Measurements from ENCODE around the gene TRH. TPM values are rescaled to one million over a fixed set of nuclear protein-coding genes. Genes with fewer than 3 reads are reported as not detected.
"Not testable (repeated sequence)": the region's sequence is repeated elsewhere in the genome, so short reads cannot be mapped to it uniquely, and the experiment has no call there.

TRH gene
- total and polyA plus RNA-seq, 2 of the 8 experiments (the other 6 are each of a cell fraction or from before 2014, with no cell fraction given) = not detected

GRCh38 chr3:130026146-130026829, 51.8 kb downstream of the TRH start:
- H3K79me1 ChIP-seq (ENCODE audit: low read depth, low read length); H3K14ac ChIP-seq (ENCODE audit: insufficient read length); H2AFZ ChIP-seq (ENCODE audit: low read length); H3K4me2 ChIP-seq (ENCODE audit: insufficient read depth in 1 of 2, low read depth in 2 of 2, low read length in 2 of 2); H3K27me3 ChIP-seq (replicated peaks in 1 of 4; ENCODE audit: control insufficient read depth in 3 of 4, extremely low read depth in 1 of 4, insufficient read depth in 3 of 4, low read length in 3 of 4); H3K18ac ChIP-seq (ENCODE audit: extremely low read depth, low read length); H3K79me2 ChIP-seq (ENCODE audit: control insufficient read depth in 1 of 2, insufficient read depth in 2 of 2, low read length in 2 of 2); H3K4me3 ChIP-seq (ENCODE audit: extremely low read depth in 1 of 4, insufficient read depth in 2 of 4, low read depth in 3 of 4, low read length in 4 of 4); H4K8ac ChIP-seq (ENCODE audit: extremely low read depth, insufficient read depth, low read length); H2BK20ac ChIP-seq (ENCODE audit: low read length); H2BK5ac ChIP-seq (ENCODE audit: low read depth, low read length); H3K23me2 ChIP-seq (ENCODE audit: low read depth, low read length); POLR2A ChIA-PET (ENCODE audit: partially characterized antibody); H4K20me1 ChIP-seq (replicated peaks in 1 of 2; ENCODE audit: control insufficient read depth in 1 of 2, insufficient read depth in 2 of 2, low read length in 2 of 2); H4K5ac ChIP-seq (ENCODE audit: insufficient read length, low read depth, low read length); H3K9ac ChIP-seq (replicated peaks in 1 of 4; ENCODE audit: extremely low read depth in 1 of 4, low read depth in 3 of 4, low read length in 3 of 4); H3K36me3 ChIP-seq (ENCODE audit: control insufficient read depth in 2 of 4, insufficient read depth in 4 of 4, low read length in 3 of 4); H2BK12ac ChIP-seq (ENCODE audit: low read depth, low read length); FAIRE-seq; H3K4ac ChIP-seq (replicated peaks; ENCODE audit: insufficient read length, low read depth, low read length); H2BK15ac ChIP-seq (ENCODE audit: low read length); H4K91ac ChIP-seq (replicated peaks; ENCODE audit: insufficient read length, low read length); H3K4me1 ChIP-seq (replicated peaks in 1 of 4; ENCODE audit: control insufficient read depth in 3 of 4, insufficient read depth in 4 of 4, low read length in 3 of 4); H3K23ac ChIP-seq (ENCODE audit: insufficient read length); H3K56ac ChIP-seq (replicated peaks; ENCODE audit: insufficient read length, low read depth, low read length); H2AK5ac ChIP-seq (ENCODE audit: low read depth, low read length); H2BK120ac ChIP-seq (replicated peaks; ENCODE audit: low read depth, low read length); H3K9me3 ChIP-seq (ENCODE audit: insufficient read depth in 2 of 2, low read depth in 1 of 2, low read length in 1 of 2); H3K27ac ChIP-seq (ENCODE audit: low read depth, low read length); DNase-seq (ENCODE audit: low read depth in 1 of 2, low spot score in 2 of 2): not testable (repeated sequence)
- WGBS, 2 experiments (ENCODE audit: extremely low coverage in 1 of 2, insufficient coverage in 1 of 2, insufficient read length in 1 of 2, insufficient replicate concordance in 2 of 2, low coverage in 1 of 2, low lambda C conversion rate in 2 of 2, missing lambda C conversion rate in 1 of 2) = 80% methylated on average over 5 of the region's 14 CpGs; no CpG with 5 or more reads in 1 of the 2 experiments
- CTCF ChIA-PET (ENCODE audit: partially characterized antibody) = interaction anchor here (1.1 to 2.6 kb wide), 4 partner anchors 71 to 137 kb away, joined by 3 to 8 read pairs (median 4); no protein-coding TSS in a partner anchor
- TF ChIP-seq RAD21 (IDR thresholded peaks at IDR 0.05 in 1 of 2, conservative IDR thresholded peaks at IDR 0.05 in 1 of 2; ENCODE audit: low read depth in 2 of 2, low read length in 2 of 2) (peak; percentile 19 to 29; a peak in 3 of 4 replicates), CTCF (IDR thresholded peaks at IDR 0.05; ENCODE audit: control extremely low read depth in 1 of 3, insufficient read depth in 1 of 3, low read depth in 1 of 3, low read length in 3 of 3) (peak in 2 of 3 experiments; percentile 14 to 31; a peak in 3 of 4 replicates)

All from H1 (cell line).